HFF-Myc (cell line): ENCODE data around the gene STPG2.

ENCODE experiments used
- DNase-seq: peaks from one replicate; pipeline ENCODE4 v3.0.0-alpha.2; 2011; ENCODE audit warnings: low read depth; ENCODE audit errors: extremely low read depth
- H3K4me3 ChIP-seq: replicated peaks from 2 replicates; pipeline ENCODE4 v1.5.1; 2011; ENCODE audit warnings: low read depth, mild to moderate bottlenecking, control low read depth, low read length
- TF ChIP-seq, protein P1 (sequence below): IDR thresholded peaks from 2 replicates; pipeline ENCODE4 v1.5.1; 2012; ENCODE audit warnings: mild to moderate bottlenecking, low read depth, low read length, control low read depth; ENCODE audit errors: missing control alignments

STPG2 gene

DNA sequence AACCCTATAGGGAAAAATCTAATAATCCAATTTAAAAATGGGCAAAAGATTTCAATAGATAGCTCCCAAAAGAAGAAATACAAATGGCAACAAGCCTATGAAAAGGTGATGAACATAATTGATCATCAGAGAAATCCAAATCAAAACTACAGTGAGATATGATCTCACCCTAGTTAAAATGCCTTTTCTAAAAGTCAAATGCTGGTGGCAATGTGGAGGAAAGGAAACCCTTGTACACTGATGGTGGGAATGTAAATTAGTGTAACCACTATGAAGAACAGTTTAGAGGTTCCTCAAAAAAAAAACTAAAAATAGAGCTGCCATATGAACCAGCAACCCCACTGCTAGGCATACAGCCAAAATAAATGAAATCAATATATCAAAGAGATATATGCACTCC, 44.5 kb downstream of the STPG2 start:
- H3K4me3 ChIP-seq: no peak overlapping the region
- TF ChIP-seq, protein P1, sequence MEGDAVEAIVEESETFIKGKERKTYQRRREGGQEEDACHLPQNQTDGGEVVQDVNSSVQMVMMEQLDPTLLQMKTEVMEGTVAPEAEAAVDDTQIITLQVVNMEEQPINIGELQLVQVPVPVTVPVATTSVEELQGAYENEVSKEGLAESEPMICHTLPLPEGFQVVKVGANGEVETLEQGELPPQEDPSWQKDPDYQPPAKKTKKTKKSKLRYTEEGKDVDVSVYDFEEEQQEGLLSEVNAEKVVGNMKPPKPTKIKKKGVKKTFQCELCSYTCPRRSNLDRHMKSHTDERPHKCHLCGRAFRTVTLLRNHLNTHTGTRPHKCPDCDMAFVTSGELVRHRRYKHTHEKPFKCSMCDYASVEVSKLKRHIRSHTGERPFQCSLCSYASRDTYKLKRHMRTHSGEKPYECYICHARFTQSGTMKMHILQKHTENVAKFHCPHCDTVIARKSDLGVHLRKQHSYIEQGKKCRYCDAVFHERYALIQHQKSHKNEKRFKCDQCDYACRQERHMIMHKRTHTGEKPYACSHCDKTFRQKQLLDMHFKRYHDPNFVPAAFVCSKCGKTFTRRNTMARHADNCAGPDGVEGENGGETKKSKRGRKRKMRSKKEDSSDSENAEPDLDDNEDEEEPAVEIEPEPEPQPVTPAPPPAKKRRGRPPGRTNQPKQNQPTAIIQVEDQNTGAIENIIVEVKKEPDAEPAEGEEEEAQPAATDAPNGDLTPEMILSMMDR: no peak
- DNase-seq: no peak

DNA sequence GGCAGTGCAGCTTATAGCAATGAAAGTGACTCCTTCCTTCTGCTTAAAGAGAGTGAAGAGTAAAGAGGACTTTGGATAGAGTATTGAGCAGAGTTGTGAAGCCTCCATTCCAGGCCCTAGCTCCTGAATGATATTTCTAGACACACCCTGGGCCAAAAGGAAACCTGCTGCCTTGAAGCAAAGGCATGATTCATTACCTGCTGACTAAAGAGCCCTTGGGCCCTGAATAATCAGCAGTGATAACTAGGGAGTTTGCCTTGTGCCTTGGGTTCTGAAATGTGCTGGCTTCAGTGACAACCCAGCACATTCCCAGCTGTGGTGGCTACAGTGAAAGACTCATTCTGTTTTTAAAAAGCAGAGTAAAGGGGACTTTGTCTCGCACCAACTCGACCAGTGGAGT, 49.2 kb downstream of the STPG2 start:
- no peak for DNase-seq
- no peak overlapping the region for H3K4me3 ChIP-seq
- TF ChIP-seq, protein P1: no peak

DNA sequence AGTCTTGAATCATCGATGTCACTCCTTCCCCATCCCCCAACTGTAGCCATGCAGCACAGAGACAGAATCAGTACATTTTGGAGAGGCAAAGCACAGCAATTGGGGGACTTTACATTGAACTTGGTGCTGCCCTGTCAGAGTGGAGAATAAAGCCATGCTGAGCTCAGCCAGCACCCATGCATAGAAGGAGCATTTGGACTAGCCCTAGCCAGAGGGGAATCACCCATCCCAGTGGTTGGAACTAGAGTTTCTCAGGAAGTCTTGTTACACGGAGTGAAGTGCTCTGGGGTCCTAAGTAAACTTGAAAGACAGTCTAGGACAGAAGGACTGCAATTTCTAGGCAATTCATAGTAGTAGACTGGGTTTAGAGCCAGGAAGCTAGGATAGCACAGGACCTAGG, 49.6 kb downstream of the STPG2 start:
- DNase-seq: no peak
- no peak overlapping the region for H3K4me3 ChIP-seq
- TF ChIP-seq, protein P1: no peak

DNA sequence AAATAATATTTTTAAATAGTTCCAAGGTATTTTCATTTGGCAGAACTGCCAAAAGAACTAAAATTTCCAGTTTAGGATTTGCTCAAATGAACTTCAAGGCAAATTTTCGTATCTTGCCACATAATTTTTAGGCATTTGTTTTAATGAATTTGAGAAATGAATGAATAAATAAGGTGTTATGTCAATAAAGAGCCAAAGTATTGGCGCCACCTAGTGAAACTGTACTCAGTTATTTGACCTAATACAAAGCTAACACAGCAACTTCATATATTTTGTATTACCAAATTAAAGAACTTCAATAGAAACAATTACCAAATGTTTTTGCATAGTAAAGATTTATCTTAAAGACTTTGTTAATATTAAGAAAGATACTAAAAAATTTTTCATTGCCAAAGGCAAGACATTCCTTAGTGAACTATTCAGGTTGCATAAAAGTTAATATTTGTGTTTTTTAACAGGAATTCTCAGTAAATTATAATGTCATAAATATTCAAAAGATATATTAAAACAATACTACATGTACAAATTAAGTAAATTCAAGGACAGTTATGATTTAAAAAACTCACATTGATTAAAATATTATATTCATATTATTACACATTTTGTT, 50.3 kb downstream of the STPG2 start:
- DNase-seq: peak; percentile 3
- TF ChIP-seq, protein P1: peak; percentile 31
- H3K4me3 ChIP-seq: no peak overlapping the region

DNA sequence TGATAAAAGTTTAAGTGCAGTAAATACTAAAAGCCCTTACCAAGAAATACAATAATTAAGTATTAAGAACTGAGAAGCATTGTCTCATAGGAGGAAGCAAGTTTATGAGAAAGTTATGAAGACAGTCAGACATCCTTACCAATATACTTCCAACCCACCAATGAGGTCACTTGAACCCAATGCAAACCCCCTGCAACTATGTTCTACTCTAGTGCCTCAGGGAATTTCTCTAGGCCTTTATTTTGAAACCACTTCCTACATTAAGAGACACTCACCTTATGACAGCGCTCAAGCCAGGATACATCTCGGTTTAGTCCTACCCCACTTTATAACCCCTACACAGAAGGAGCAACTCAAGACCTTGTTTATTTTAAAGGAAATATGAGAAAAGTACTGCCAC, 61.3 kb downstream of the STPG2 start:
- TF ChIP-seq, protein P1: no peak
- H3K4me3 ChIP-seq: no peak overlapping the region
- DNase-seq: no peak

DNA sequence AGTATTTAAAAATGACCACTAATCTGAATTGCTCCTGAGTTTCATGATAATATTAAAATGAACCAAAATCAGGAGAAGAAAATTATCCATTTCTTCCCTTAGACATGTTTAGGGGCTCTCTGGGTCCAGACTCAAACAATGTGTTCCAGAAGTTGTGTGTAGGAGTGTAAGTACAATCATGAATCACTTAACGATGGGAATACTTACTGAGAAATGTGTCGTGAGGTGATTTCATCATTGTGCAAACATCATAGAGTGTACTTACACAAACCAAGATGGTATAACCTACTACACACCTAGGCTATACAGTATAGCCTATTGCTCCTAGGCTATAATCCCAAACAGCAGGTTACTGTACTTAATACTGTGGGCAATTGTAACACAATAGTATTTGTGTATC, 74.8 kb downstream of the STPG2 start:
- no peak overlapping the region for H3K4me3 ChIP-seq
- TF ChIP-seq, protein P1: no peak
- DNase-seq: no peak
